Measurements from ENCODE around the gene SESN1. TPM values are rescaled to one million over a fixed set of nuclear protein-coding genes. Genes with fewer than 3 reads are reported as not detected.
A peak's percentile ranks its signal among the peaks of the same experiment; 100 is the strongest.

Gene SESN1
- total RNA-seq, 1 donor from 2014 or later, result 49.0 TPM

DNA sequence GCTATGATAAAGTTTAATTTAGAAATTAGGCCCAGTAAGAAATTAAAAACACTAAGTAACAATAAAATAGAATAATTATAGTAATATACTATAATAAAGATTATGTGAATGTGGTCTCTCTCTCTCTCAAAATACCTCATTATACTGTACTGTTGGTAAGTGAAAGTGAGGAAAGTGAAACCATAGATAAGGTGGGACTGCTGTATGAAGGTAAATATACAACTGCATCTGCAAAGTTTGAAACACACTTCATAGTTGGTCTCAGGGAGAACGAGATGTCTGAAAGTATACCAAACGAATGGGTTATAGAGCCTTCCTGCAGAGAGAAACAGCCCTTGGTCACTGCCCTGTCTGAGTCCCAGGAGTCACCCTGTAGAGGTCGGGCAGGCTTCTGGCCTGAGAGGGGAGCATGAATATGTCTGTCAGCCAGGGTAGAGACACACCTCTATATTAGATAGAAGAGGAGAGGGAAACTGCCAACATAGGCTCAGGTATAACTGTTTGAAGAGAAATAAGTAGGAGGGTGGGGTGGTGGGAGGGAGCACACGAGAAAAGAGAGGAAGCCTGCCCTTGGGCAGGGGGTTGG lies 31.8 kb downstream of the SESN1 start:
- DNase-seq (ENCODE audit: low spot score in 2 of 2), result no peak
- TF ChIP-seq CTCF (IDR thresholded peaks at IDR 0.05), result no peak
- no peaks in the 10 kb centered on the region for H3K27me3 ChIP-seq
- H3K4me3 ChIP-seq, result no peak overlapping the region
- peaks cover 0 to 11% of the 10 kb centered on the region in 2 donors for H3K4me1 ChIP-seq
- H3K36me3 ChIP-seq, result no peaks in the 10 kb centered on the region
- H3K27ac ChIP-seq, result no peak overlapping the region
- intact Hi-C loops (cut with DNase I), result no loop called here
- H3K9me3 ChIP-seq, result no peaks in the 10 kb centered on the region

DNA sequence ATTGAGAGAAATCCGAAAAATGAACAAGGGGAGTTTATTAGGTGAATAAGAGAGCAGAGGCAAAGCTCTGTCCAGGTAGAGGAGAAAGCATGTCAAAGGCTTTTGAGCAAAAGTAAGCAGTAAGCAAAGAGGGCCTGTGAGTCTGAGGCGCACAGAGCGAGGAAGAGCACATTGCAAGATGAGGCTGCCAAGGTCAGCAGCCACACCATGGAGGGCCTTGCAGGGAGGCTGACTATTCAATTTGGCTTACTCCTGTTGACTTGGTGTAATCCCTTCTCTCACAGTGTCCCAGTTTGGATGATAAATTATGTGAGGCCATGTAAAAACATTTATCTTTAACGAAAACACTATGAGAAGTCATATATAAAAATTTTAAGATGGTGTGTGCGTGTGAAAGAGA lies 32.4 kb downstream of the SESN1 start:
- no peak for DNase-seq (ENCODE audit: low spot score in 2 of 2)
- Histone ChIP-seq H3K4me1 (peaks cover 0 to 17% of the 10 kb centered on the region in 2 donors), H3K9me3 (no peaks in the 10 kb centered on the region), H3K4me3 (no peak overlapping the region), H3K27me3 (no peaks in the 10 kb centered on the region), H3K27ac (no peak overlapping the region), H3K36me3 (no peaks in the 10 kb centered on the region)
- no peak for TF ChIP-seq CTCF (IDR thresholded peaks at IDR 0.05)
- intact Hi-C loops (cut with DNase I), result no loop called here

DNA sequence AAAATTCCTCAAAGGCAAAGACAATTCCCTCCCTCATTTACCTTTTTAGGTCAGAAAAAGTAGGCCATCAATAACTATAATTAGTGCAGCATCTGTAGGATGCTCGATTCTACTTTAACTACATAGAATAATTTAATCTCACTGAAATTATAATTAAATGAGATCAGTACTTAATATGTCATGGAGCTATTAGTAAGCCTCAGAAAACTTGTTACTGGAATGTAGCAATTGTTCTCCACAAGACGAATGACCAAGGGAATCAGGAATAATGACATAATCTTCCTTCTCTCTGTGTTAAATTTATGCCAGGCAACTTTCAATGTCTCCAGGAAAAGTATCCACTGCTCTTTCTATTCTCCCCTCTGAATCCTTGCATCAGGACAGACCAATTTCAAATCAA lies 34.1 kb downstream of the SESN1 start:
- peaks cover 2 to 26% of the 10 kb centered on the region in 2 donors for H3K4me1 ChIP-seq
- no peak overlapping the region for H3K4me3 ChIP-seq
- intact Hi-C loops (cut with DNase I), result no loop called here
- DNase-seq (ENCODE audit: low spot score in 2 of 2), result no peak
- no peak for TF ChIP-seq CTCF (IDR thresholded peaks at IDR 0.05)
- no peaks in the 10 kb centered on the region for H3K36me3 ChIP-seq
- no peaks in the 10 kb centered on the region for H3K27me3 ChIP-seq
- H3K27ac ChIP-seq, result no peak overlapping the region
- H3K9me3 ChIP-seq, result no peaks in the 10 kb centered on the region

DNA sequence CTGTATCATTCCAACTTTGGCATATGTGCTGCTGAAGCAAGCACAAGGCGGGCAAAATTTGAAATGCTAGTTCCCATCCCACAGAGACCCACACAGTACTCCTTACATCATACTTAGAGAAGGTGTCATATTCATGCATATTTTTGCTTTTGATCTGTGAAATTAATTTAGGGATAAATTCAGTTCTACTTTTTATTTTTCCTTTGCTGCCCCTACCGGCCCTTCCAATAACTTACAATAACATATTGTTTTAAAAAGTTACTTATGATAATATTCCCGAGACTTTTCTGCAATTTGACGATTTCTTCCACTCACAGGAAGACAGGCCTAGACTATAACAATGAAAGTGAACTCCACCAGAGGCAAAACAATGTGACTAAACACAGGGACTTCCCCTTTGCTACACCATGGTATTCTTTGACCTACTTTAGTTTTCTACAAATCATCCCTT lies 35.0 kb downstream of the SESN1 start:
- intact Hi-C loops (cut with DNase I), result loop anchor here (5.0 kb wide), 1 partner anchor 52 kb away; no protein-coding TSS in a partner anchor
- H3K4me1 ChIP-seq, result peaks cover 2 to 26% of the 10 kb centered on the region in 2 donors
- H3K36me3 ChIP-seq, result no peaks in the 10 kb centered on the region
- H3K27ac ChIP-seq, result no peak overlapping the region
- no peaks in the 10 kb centered on the region for H3K9me3 ChIP-seq
- H3K27me3 ChIP-seq, result no peaks in the 10 kb centered on the region
- no peak for DNase-seq (ENCODE audit: low spot score in 2 of 2)
- H3K4me3 ChIP-seq, result no peak overlapping the region
- peak in 1 of 3 experiments; percentile 14 for TF ChIP-seq CTCF (IDR thresholded peaks at IDR 0.05)

DNA sequence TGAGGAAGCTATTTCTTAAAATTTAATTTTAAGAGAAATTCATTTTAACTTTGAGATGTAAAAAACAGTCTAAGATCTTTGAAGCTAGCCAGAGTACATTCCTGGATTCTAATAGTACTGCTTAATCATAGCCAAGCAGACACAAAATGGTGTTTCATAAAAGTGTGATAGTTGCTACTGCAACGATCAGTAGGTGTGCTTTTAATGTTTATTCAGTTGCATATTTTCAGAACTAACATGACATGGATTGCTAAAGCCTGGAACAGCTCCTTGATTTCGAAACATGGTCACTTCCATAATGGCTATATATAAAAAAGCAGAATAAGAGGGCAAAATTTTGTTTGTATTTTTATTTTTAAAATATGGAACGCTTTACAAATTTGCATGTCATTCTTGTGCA lies 35.5 kb downstream of the SESN1 start:
- no peaks in the 10 kb centered on the region for H3K9me3 ChIP-seq
- no peak for TF ChIP-seq CTCF (IDR thresholded peaks at IDR 0.05)
- no peaks in the 10 kb centered on the region for H3K36me3 ChIP-seq
- DNase-seq (ENCODE audit: low spot score in 2 of 2), result no peak
- intact Hi-C loops (cut with DNase I), result loop anchor here (5.0 kb wide), 1 partner anchor 52 kb away; no protein-coding TSS in a partner anchor
- peaks cover 2 to 26% of the 10 kb centered on the region in 2 donors for H3K4me1 ChIP-seq
- no peak overlapping the region for H3K4me3 ChIP-seq
- H3K27me3 ChIP-seq, result no peaks in the 10 kb centered on the region
- H3K27ac ChIP-seq, result no peak overlapping the region

Data from ascending aorta (tissue), 2 donors.